K562 (cell line): ENCODE measurements around the gene CSF1R. TPM values are rescaled to one million over a fixed set of nuclear protein-coding genes. Genes with fewer than 3 reads are reported as not detected.
A peak's percentile ranks its signal among the peaks of the same experiment; 100 is the strongest.

Experiments used
- CBFB ChIP-seq: sonication (generic); formaldehyde crosslinking; IDR thresholded peaks from 2 replicates; pipeline ENCODE4 v1.4.0; 2020; ENCODE audit warnings: mild to moderate bottlenecking, missing genetic modification reagents
- CCNT2 ChIP-seq: IDR thresholded peaks from 2 replicates; pipeline ENCODE4 v1.6.1; 2011; ENCODE audit warnings: borderline replicate concordance, low read depth, mild to moderate bottlenecking, moderate library complexity, mixed read lengths, low read length; ENCODE audit not compliant: insufficient read length; ENCODE audit errors: extremely low read depth
- EGR1 ChIP-seq: fragments of 450-650 bp; conservative IDR thresholded peaks from 2 replicates; pipeline ENCODE4 v1.6.1; 2017; ENCODE audit warnings: mild to moderate bottlenecking
- ELF4 ChIP-seq: fragments of 450-650 bp; formaldehyde crosslinking; IDR thresholded peaks from 2 replicates; pipeline ENCODE4 v1.4.0; 2022; ENCODE audit warnings: missing genetic modification characterization
- GABPB1 ChIP-seq: sonication (generic); formaldehyde crosslinking; IDR thresholded peaks from 2 replicates; pipeline ENCODE4 v1.8.0; 2022; ENCODE audit warnings: mild to moderate bottlenecking, missing genetic modification reagents
- HDAC1 ChIP-seq, 2 experiments: fragments of 450-650 bp; IDR thresholded peaks; 2 replicates each; pipeline ENCODE4 v1.6.1; 2016 to 2017; ENCODE audit warnings: inconsistent platforms in 1 of 2, mild to moderate bottlenecking in 1 of 2, moderate library complexity in 1 of 2
- MLLT1 ChIP-seq, 2 experiments: fragments of 450-650 bp; IDR thresholded peaks; 2 replicates each; pipeline ENCODE4 v1.6.1; 2016
- MYC ChIP-seq, 2 experiments: fragments of 250-450 bp in 1 of 2; sonication (Bioruptor Pico) in 1 of 2; IDR thresholded peaks; 2 replicates each; pipeline versions ENCODE4 v1.5.1 to v1.6.1; 2012 to 2021; ENCODE audit warnings: low read depth in 2 of 2, borderline replicate concordance in 1 of 2, improper control_type of control experiment in 1 of 2, low read length in 1 of 2, mild to moderate bottlenecking in 1 of 2, moderate library complexity in 1 of 2
- NBN ChIP-seq: fragments of 450-650 bp; IDR thresholded peaks from 2 replicates; pipeline ENCODE4 v1.6.1; 2016; ENCODE audit warnings: low read depth, mild to moderate bottlenecking
- NEUROD1 ChIP-seq: fragments of 150-350 bp; IDR thresholded peaks from 2 replicates; pipeline ENCODE4 v1.6.1; 2014; ENCODE audit warnings: borderline replicate concordance, low read length, low read depth; ENCODE audit not compliant: partially characterized antibody
- NKRF ChIP-seq: fragments of 450-650 bp; IDR thresholded peaks from 2 replicates; pipeline ENCODE4 v1.6.1; 2016; ENCODE audit warnings: borderline replicate concordance
- OTX1 ChIP-seq: fragments of 450-650 bp; formaldehyde crosslinking; IDR thresholded peaks from 2 replicates; pipeline ENCODE4 v1.4.0; 2022; ENCODE audit warnings: mild to moderate bottlenecking
- POLR2G ChIP-seq: fragments of 200-400 bp; formaldehyde crosslinking; IDR thresholded peaks from 2 replicates; pipeline ENCODE4 v1.6.1; 2017; ENCODE audit warnings: low read depth, mild to moderate bottlenecking, antibody characterized with exemption, low read length, moderate library complexity
- SMARCE1 ChIP-seq: fragments of 450-650 bp; IDR thresholded peaks from 2 replicates; pipeline ENCODE4 v1.7.1; 2016; ENCODE audit warnings: mild to moderate bottlenecking
- ZNF592 ChIP-seq: fragments of 450-650 bp; IDR thresholded peaks from 2 replicates; pipeline ENCODE4 v1.6.1; 2017; ENCODE audit warnings: antibody characterized with exemption, mild to moderate bottlenecking
- polyA plus RNA-seq, 8 experiments: library from polyadenylated mRNA; depleted of rRNA in 4 of 8; stranded (reverse) in 5 of 8; unstranded in 3 of 8; fragments of >200 nt; fragmentation: Nextera tagmentation in 2 of 8; fragmentation: Illumina TruSeq in 1 of 8; extraction: Ambion mirVana in 2 of 8; extraction: Trizol in 1 of 8; gene quantifications; 2 replicates each; pipeline versions ENCODE4 v1.2.1 to v1.2.3, GENCODE V29; 2011 to 2014; ENCODE audit warnings: inconsistent platforms in 1 of 8, missing spikeins in 1 of 8
- total RNA-seq, 7 experiments: library from RNA; depleted of rRNA in 6 of 7; stranded (reverse); fragments of >200 nt in 6 of 7; fragmentation: Illumina TruSeq in 2 of 7; extraction: Trizol in 2 of 7; gene quantifications; 2 replicates each; pipeline versions ENCODE4 v1.2.1 to v1.2.3, GENCODE V29; 2011 to 2021; ENCODE audit warnings: low replicate concordance in 1 of 7

The CSF1R gene
- total and polyA plus RNA-seq, 9 of the 15 experiments (the other 6 are each of a cell fraction or from before 2014, with no cell fraction given): 0.03 to 0.64 (median 0.20) TPM; not detected in 6

GRCh38 chr5:150050172-150050811 lies 36.1 kb downstream of the CSF1R start (continued):
- TF ChIP-seq ZNF592 (peak; percentile 99), EGR1 (peak; percentile 82), CBFB (peak; percentile 56; the same call in 1 of the 2 replicates), CCNT2 (peak; percentile 33), NKRF (peak; percentile 67; the same call in 1 of the 2 replicates), MLLT1 (IDR thresholded peaks at IDR 0.05) (peak; percentile 58 to 60; a peak in 2 of 4 replicates), NBN (peak; percentile 86), POLR2G (peak; percentile 50; the same call in 1 of the 2 replicates), GABPB1 (peak; percentile 76), MYC (IDR thresholded peaks at IDR 0.05; ENCODE audit: low read depth, low read length) (peak; percentile 86), MYC (CRISPR knock-in tag; IDR thresholded peaks at IDR 0.05; ENCODE audit: borderline replicate concordance, low read depth) (peak; percentile 48; the same call in 1 of the 2 replicates), OTX1 (CRISPR knock-in tag) (0 out of 2 replicates have a peak, but pooled peaks have one; percentile 41), HDAC1 (IDR thresholded peaks at IDR 0.05) (peak in 1 of 2 experiments; percentile 91; a peak in 2 of 4 replicates), ELF4 (CRISPR knock-in tag) (peak; percentile 64; the same call in 1 of the 2 replicates), NEUROD1 (peak; percentile 73), SMARCE1 (peak; percentile 98)
